Liver (tissue), 9 donors: ENCODE data around the gene ZBTB25. TPM values are rescaled to one million over a fixed set of nuclear protein-coding genes. Genes with fewer than 3 reads are reported as not detected.
"Not testable (repeated sequence)": the region's sequence is repeated elsewhere in the genome, so short reads cannot be mapped to it uniquely, and the experiment has no call there.

Experiments used
- DNase-seq: peaks from one replicate; pipeline ENCODE4 v3.0.0-alpha.2; 2017; ENCODE audit warnings: low spot score
- H3K27ac ChIP-seq, 2 donors: one replicate each; pipeline ENCODE4 v1.7.0; 2013; ENCODE audit warnings: inconsistent platforms in 2 of 2, low read length in 2 of 2, control low read depth in 1 of 2, low read depth in 1 of 2, mild to moderate bottlenecking in 1 of 2
- H3K27me3 ChIP-seq, 4 donors: one replicate each; pipeline versions ENCODE4 v1.6.1 to v1.7.0; 2013; ENCODE audit warnings: low read length in 3 of 4, inconsistent platforms in 1 of 4, mild to moderate bottlenecking in 1 of 4, moderate library complexity in 1 of 4; ENCODE audit not compliant: control insufficient read depth in 4 of 4, insufficient read depth in 4 of 4
- H3K36me3 ChIP-seq, 4 donors: one replicate each; pipeline versions ENCODE4 v1.6.1 to v1.7.0; 2013; ENCODE audit warnings: low read length in 3 of 4, mild to moderate bottlenecking in 3 of 4, low read depth in 1 of 4, moderate library complexity in 1 of 4; ENCODE audit not compliant: control insufficient read depth in 4 of 4, insufficient read depth in 3 of 4
- H3K4me1 ChIP-seq, 4 donors: one replicate each; pipeline versions ENCODE4 v1.6.1 to v1.7.0; 2013; ENCODE audit warnings: low read length in 3 of 4, mild to moderate bottlenecking in 3 of 4, moderate library complexity in 1 of 4; ENCODE audit not compliant: control insufficient read depth in 4 of 4, insufficient read depth in 4 of 4
- H3K4me3 ChIP-seq, 3 donors: one replicate each; pipeline versions ENCODE4 v1.6.1 to v1.7.0; 2013; ENCODE audit warnings: low read length in 3 of 3, control low read depth in 1 of 3, low read depth in 1 of 3, mild to moderate bottlenecking in 1 of 3
- H3K9ac ChIP-seq, 2 donors: one replicate each; pipeline ENCODE4 v1.7.0; 2013; ENCODE audit warnings: low read length in 2 of 2, mild to moderate bottlenecking in 2 of 2, moderate library complexity in 2 of 2, control low read depth in 1 of 2, low read depth in 1 of 2
- H3K9me3 ChIP-seq, 4 donors: one replicate each; pipeline versions ENCODE4 v1.6.1 to v1.7.0; 2013; ENCODE audit warnings: low read length in 3 of 4; ENCODE audit not compliant: control insufficient read depth in 4 of 4
- EGR1 ChIP-seq, 2 donors: IDR thresholded peaks; 2 replicates each; pipeline ENCODE4 v1.6.1; 2016 to 2018; ENCODE audit warnings: antibody characterized with exemption in 2 of 2, low read depth in 2 of 2
- FOXA1 ChIP-seq: IDR thresholded peaks from 2 replicates; pipeline ENCODE4 v1.6.1; 2016; ENCODE audit warnings: antibody characterized with exemption
- FOXA2 ChIP-seq: IDR thresholded peaks from 2 replicates; pipeline ENCODE4 v1.6.1; 2016; ENCODE audit warnings: antibody characterized with exemption
- GABPA ChIP-seq, 2 donors: IDR thresholded peaks in 1 of 2; conservative IDR thresholded peaks in 1 of 2; 2 replicates each; pipeline ENCODE4 v1.6.1; 2016; ENCODE audit warnings: antibody characterized with exemption in 2 of 2, mild to moderate bottlenecking in 1 of 2, moderate library complexity in 1 of 2
- HNF4A ChIP-seq, 2 donors: conservative IDR thresholded peaks; 2 replicates each; pipeline ENCODE4 v1.6.1; 2016; ENCODE audit warnings: antibody characterized with exemption in 2 of 2, mild to moderate bottlenecking in 2 of 2
- JUND ChIP-seq, 2 donors: IDR thresholded peaks; 2 replicates each; pipeline ENCODE4 v1.6.1; 2016; ENCODE audit warnings: antibody characterized with exemption in 2 of 2
- RXRA ChIP-seq, 2 donors: IDR thresholded peaks; 2 replicates each; pipeline ENCODE4 v1.6.1; 2017 to 2018; ENCODE audit warnings: antibody characterized with exemption in 2 of 2, mild to moderate bottlenecking in 1 of 2
- SP1 ChIP-seq: IDR thresholded peaks from 2 replicates; pipeline ENCODE4 v1.6.1; 2018; ENCODE audit warnings: antibody characterized with exemption, mild to moderate bottlenecking
- TAF1 ChIP-seq: conservative IDR thresholded peaks from 2 replicates; pipeline ENCODE4 v1.6.1; 2016; ENCODE audit warnings: antibody characterized with exemption, mild to moderate bottlenecking
- WGBS: extraction: QIAGEN DNeasy Blood & Tissue Kit; methylation state at CpG from one replicate; pipeline ENCODE4 v1.1.7; 2013; 5-methylcytosine and 5-hydroxymethylcytosine counted together
- polyA plus RNA-seq, 2 donors: library from polyadenylated mRNA; stranded (reverse) in 1 of 2; unstranded in 1 of 2; fragments of 200-250 nt in 1 of 2; fragments of >200 nt in 1 of 2; fragmentation: Nextera tagmentation in 1 of 2; extraction: Ambion mirVana in 1 of 2; gene quantifications; one replicate each; pipeline versions ENCODE4 v1.2.1 to v1.2.3, GENCODE V29; 2013 to 2015
- total RNA-seq, 2 donors: library from RNA; depleted of rRNA; stranded (reverse); fragments of >200 nt; gene quantifications; one replicate each; pipeline ENCODE4 v1.2.3, GENCODE V29; 2014
- TF ChIP-seq, protein P1 (sequence below): IDR thresholded peaks from 2 replicates; pipeline ENCODE4 v1.6.1; 2016; ENCODE audit warnings: antibody characterized with exemption
- TF ChIP-seq, protein P2 (sequence below): fragments of 150-350 bp; IDR thresholded peaks from 2 replicates; pipeline ENCODE4 v1.5.1; 2017; ENCODE audit warnings: improper control_type of control experiment, low read depth, low read length; ENCODE audit not compliant: missing input control
- TF ChIP-seq, protein P3 (sequence below): IDR thresholded peaks from 2 replicates; pipeline ENCODE4 v1.6.1; 2016; ENCODE audit warnings: antibody characterized with exemption
- TF ChIP-seq, protein P4 (sequence below): IDR thresholded peaks from 2 replicates; pipeline ENCODE4 v1.6.1; 2016; ENCODE audit warnings: antibody characterized with exemption, mild to moderate bottlenecking
- donor health status: healthy.
- donor health status: healthy.
- donor health status: healthy.
- donor health status: healthy.
- donor health status: healthy.

The ZBTB25 gene
- total and polyA plus RNA-seq, 4 donors: 1.4 to 5.9 (median 3.7) TPM

DNA sequence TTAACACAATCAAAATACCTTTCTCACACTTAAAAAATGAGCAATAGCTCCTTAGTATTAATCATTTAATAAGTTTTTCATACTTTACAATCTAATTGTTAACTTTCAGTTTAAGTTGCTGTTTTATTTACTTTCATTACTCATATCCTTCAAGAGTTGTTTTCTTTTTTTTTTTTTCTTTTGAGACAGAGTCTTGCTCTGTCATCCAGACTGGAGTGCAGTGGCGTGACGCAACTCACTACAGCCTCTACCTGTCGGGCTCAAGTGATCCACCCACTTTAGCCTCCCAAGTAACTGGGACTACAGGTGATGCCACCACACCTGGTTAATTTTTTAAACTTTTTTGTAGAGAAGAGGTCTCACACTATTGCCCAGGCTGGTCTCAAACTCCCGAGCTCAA, 17.1 kb upstream of the ZBTB25 start (continued):
- TF ChIP-seq, protein P1, sequence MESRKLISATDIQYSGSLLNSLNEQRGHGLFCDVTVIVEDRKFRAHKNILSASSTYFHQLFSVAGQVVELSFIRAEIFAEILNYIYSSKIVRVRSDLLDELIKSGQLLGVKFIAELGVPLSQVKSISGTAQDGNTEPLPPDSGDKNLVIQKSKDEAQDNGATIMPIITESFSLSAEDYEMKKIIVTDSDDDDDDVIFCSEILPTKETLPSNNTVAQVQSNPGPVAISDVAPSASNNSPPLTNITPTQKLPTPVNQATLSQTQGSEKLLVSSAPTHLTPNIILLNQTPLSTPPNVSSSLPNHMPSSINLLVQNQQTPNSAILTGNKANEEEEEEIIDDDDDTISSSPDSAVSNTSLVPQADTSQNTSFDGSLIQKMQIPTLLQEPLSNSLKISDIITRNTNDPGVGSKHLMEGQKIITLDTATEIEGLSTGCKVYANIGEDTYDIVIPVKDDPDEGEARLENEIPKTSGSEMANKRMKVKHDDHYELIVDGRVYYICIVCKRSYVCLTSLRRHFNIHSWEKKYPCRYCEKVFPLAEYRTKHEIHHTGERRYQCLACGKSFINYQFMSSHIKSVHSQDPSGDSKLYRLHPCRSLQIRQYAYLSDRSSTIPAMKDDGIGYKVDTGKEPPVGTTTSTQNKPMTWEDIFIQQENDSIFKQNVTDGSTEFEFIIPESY: no peak
- TF ChIP-seq GABPA (IDR thresholded peaks at IDR 0.05 in 1 of 2, conservative IDR thresholded peaks at IDR 0.05 in 1 of 2) (no peak), SP1 (no peak)

DNA sequence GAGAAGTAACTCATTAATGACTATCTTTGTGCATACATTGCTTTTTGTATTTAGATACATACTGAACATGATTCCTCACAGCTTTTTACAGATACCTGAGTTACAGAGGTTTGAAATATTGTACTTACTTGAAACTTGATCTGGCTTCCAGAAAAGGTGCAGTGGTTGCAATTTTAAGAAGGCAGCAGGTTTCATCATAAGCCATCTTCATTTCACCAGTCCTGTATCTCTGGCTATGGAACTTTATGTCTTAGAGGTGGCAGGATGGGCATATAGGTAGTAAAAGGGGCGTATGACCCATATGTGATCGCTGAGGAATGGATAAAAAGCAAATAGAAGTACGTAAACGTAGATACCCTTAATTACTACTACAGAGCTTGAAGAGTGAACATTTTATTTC, 14.6 kb upstream of the ZBTB25 start:
- peaks cover 0 to 2% (median under 1%) of the 10 kb centered on the region in 4 donors for H3K4me1 ChIP-seq
- no peak overlapping the region for H3K4me3 ChIP-seq
- H3K27ac ChIP-seq: no peak overlapping the region
- no peak for DNase-seq
- TF ChIP-seq, protein P2, sequence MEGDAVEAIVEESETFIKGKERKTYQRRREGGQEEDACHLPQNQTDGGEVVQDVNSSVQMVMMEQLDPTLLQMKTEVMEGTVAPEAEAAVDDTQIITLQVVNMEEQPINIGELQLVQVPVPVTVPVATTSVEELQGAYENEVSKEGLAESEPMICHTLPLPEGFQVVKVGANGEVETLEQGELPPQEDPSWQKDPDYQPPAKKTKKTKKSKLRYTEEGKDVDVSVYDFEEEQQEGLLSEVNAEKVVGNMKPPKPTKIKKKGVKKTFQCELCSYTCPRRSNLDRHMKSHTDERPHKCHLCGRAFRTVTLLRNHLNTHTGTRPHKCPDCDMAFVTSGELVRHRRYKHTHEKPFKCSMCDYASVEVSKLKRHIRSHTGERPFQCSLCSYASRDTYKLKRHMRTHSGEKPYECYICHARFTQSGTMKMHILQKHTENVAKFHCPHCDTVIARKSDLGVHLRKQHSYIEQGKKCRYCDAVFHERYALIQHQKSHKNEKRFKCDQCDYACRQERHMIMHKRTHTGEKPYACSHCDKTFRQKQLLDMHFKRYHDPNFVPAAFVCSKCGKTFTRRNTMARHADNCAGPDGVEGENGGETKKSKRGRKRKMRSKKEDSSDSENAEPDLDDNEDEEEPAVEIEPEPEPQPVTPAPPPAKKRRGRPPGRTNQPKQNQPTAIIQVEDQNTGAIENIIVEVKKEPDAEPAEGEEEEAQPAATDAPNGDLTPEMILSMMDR: no peak
- TF ChIP-seq FOXA1 (no peak), HNF4A (conservative IDR thresholded peaks at IDR 0.05) (no peak), TAF1 (no peak), JUND (IDR thresholded peaks at IDR 0.05) (no peak), GABPA (IDR thresholded peaks at IDR 0.05 in 1 of 2, conservative IDR thresholded peaks at IDR 0.05 in 1 of 2) (no peak), RXRA (IDR thresholded peaks at IDR 0.05) (no peak), EGR1 (IDR thresholded peaks at IDR 0.05; ENCODE audit: low read depth in 2 of 2) (no peak), SP1 (no peak), FOXA2 (no peak)
- TF ChIP-seq, protein P3, sequence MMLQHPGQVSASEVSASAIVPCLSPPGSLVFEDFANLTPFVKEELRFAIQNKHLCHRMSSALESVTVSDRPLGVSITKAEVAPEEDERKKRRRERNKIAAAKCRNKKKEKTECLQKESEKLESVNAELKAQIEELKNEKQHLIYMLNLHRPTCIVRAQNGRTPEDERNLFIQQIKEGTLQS: no peak
- TF ChIP-seq, protein P1: no peak
- TF ChIP-seq, protein P4, sequence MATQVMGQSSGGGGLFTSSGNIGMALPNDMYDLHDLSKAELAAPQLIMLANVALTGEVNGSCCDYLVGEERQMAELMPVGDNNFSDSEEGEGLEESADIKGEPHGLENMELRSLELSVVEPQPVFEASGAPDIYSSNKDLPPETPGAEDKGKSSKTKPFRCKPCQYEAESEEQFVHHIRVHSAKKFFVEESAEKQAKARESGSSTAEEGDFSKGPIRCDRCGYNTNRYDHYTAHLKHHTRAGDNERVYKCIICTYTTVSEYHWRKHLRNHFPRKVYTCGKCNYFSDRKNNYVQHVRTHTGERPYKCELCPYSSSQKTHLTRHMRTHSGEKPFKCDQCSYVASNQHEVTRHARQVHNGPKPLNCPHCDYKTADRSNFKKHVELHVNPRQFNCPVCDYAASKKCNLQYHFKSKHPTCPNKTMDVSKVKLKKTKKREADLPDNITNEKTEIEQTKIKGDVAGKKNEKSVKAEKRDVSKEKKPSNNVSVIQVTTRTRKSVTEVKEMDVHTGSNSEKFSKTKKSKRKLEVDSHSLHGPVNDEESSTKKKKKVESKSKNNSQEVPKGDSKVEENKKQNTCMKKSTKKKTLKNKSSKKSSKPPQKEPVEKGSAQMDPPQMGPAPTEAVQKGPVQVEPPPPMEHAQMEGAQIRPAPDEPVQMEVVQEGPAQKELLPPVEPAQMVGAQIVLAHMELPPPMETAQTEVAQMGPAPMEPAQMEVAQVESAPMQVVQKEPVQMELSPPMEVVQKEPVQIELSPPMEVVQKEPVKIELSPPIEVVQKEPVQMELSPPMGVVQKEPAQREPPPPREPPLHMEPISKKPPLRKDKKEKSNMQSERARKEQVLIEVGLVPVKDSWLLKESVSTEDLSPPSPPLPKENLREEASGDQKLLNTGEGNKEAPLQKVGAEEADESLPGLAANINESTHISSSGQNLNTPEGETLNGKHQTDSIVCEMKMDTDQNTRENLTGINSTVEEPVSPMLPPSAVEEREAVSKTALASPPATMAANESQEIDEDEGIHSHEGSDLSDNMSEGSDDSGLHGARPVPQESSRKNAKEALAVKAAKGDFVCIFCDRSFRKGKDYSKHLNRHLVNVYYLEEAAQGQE: no peak
- no peak overlapping the region for H3K9ac ChIP-seq
- peaks cover 0 to 16% (median 8%) of the 10 kb centered on the region in 4 donors for H3K36me3 ChIP-seq
- 71% methylated on average over 4 of the region's 4 CpGs for WGBS
- H3K27me3 ChIP-seq: no peaks in the 10 kb centered on the region
- no peaks in the 10 kb centered on the region for H3K9me3 ChIP-seq

DNA sequence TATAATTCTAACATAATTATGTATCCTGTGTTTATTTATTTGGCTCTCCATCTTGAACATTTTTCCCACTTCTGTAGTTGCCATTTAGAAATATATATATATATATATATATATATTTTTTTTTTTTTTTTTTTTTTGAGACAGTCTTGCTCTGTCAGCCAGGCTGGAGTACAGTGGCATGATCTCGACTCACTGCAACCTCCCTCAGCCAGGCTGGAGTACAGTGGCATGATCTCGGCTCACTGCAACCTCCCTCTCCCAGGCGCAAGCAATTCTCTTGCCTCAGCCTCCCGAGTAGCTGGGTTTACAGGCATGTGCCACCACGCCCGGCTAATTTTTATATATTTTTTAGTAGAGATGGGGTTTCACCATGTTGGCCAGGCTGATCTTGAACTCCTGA, 14.0 kb upstream of the ZBTB25 start:
- not testable (repeated sequence) for H3K4me1 ChIP-seq, H3K4me3 ChIP-seq, H3K27me3 ChIP-seq, DNase-seq, H3K9me3 ChIP-seq, H3K9ac ChIP-seq, H3K27ac ChIP-seq
- H3K36me3 ChIP-seq: peaks cover 0 to 11% (median 7%) of the 10 kb centered on the region in 4 donors
- 89% methylated on average over 6 of the region's 6 CpGs for WGBS
